RWPE1 (cell line): ENCODE data around the gene SLTM.
"Not testable (repeated sequence)": the region's sequence is repeated elsewhere in the genome, so short reads cannot be mapped to it uniquely, and the experiment has no call there.

Experiments
- CTCF ChIA-PET: fragments of 350-600 bp; sonication (Branson Sonifier 250); formaldehyde crosslinking; extraction: SDS; loops from one replicate; lab custom pipeline; 2021; lab: Yijun Ruan, JAX
- POLR2A ChIA-PET: fragments of 400-600 bp; formaldehyde crosslinking; extraction: SDS; loops from one replicate; lab custom pipeline; 2020; ENCODE audit warnings: antibody characterized with exemption; ENCODE audit not compliant: low non-redundant PET; lab: Yijun Ruan, JAX
- DNase-seq: peaks from one replicate; pipeline ENCODE4 v3.0.0; 2012; ENCODE audit warnings: low spot score
- H3K27ac ChIP-seq: fragments of 450-650 bp; 2 replicates; pipeline ENCODE4 v1.5.1; 2017
- TF ChIP-seq, protein P1 (sequence below): fragments of 450-650 bp; conservative IDR thresholded peaks from 2 replicates; pipeline ENCODE4 v1.5.1; 2017; ENCODE audit warnings: low read depth, mild to moderate bottlenecking

SLTM gene

DNA sequence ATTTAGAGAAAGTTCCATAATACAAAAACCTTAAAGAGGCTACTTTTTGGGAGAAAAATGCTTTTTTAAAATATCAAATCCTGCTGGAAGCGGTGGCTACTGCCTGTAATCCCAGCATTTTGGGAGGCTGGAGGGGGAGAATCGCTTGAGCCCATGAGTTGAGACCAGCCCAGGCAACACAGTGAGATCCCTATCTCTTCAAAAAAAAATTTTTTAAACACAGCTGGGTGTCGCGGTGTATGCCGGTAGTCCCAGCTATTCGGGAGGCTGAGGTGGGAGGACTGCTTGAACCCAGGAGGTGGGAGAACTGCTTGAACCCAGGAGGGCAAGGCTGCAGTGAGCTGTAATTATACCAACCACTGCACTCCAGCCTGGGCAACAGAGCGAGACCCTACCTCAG, 14.2 kb downstream of the SLTM start:
- DNase-seq = no peak
- CTCF ChIA-PET = no interaction called here
- POLR2A ChIA-PET = no interaction called here
- TF ChIP-seq, protein P1, sequence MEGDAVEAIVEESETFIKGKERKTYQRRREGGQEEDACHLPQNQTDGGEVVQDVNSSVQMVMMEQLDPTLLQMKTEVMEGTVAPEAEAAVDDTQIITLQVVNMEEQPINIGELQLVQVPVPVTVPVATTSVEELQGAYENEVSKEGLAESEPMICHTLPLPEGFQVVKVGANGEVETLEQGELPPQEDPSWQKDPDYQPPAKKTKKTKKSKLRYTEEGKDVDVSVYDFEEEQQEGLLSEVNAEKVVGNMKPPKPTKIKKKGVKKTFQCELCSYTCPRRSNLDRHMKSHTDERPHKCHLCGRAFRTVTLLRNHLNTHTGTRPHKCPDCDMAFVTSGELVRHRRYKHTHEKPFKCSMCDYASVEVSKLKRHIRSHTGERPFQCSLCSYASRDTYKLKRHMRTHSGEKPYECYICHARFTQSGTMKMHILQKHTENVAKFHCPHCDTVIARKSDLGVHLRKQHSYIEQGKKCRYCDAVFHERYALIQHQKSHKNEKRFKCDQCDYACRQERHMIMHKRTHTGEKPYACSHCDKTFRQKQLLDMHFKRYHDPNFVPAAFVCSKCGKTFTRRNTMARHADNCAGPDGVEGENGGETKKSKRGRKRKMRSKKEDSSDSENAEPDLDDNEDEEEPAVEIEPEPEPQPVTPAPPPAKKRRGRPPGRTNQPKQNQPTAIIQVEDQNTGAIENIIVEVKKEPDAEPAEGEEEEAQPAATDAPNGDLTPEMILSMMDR = no peak
- no peak overlapping the region for H3K27ac ChIP-seq

DNA sequence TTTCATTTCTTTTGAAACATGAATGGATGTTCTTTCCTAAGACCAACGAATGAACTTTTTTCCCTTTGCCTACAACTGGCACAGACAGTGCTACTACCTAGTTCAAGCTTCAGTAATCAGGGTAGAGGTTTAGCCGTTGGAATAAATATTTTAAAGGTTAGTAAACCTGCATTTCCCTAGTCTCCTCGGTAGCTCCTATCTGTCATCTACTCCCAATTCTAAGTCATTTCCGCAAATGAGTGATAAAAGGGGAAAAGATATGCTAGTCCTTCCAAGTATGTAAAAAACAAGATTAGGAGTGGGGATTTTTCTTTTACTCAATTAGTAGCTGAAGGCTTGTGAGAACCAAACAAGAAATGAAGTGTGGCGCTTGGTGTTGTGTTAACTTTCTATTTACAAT, 15.2 kb downstream of the SLTM start:
- DNase-seq = no peak
- TF ChIP-seq, protein P1 = no peak
- H3K27ac ChIP-seq = no peak overlapping the region
- ChIA-PET POLR2A (no interaction called here), CTCF (interaction anchor here (0.7 kb wide), 1 partner anchor 8 kb away, joined by 3 read pairs; no protein-coding TSS in a partner anchor)

DNA sequence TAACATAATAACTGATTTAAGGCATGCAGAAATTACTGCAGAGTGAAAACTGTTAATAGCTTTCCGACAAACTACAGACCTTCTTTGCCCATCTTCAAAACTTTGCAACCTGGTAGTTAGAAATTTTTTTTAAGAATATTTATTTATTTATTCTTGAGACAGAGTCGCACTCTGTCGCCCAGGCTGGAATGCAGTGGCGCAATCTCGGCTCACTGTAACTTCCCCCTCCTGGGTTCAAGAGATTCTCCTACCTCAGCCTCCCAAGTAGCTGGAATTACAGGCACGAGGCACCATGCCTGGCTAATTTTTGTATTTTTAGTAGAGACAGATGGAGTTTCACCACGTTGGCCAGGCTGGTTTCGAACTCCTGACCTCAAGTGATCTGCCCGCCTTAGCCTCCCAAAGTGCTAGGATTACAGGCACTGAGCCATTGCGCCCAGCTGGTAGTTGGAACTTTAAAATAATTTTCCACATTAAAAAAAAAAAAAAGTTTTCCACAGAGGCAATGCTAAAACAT, 15.8 kb downstream of the SLTM start:
- not testable (repeated sequence) for DNase-seq, H3K27ac ChIP-seq
- CTCF ChIA-PET = interaction anchor here (0.6 to 0.7 kb wide), 2 partner anchors 8 to 574 kb away, joined by 3 read pairs; no protein-coding TSS in a partner anchor
- POLR2A ChIA-PET = interaction anchor here (0.5 kb wide), 1 partner anchor 35 kb away, joined by 5 read pairs; no protein-coding TSS in a partner anchor

DNA sequence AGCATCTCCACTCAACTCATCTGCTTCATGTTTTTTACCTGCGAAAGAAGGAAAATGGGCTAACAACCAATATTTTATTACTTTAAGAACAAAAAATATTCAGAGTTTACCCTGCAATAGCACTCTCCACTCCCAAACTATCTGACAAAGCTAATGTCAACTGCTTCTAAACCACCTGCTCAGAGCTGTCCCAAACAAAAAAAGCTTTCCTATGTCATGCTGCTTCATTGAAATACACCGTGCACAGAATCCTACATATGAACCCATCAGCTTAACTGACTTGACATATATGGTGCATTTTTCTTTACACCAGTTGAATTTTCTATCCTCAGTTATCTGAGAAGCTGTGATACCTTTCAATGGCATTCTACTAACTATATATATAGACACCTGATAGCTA, 16.5 kb downstream of the SLTM start:
- H3K27ac ChIP-seq = no peak overlapping the region
- DNase-seq = no peak
- TF ChIP-seq, protein P1 = no peak
- POLR2A ChIA-PET = interaction anchor here (0.5 kb wide), 1 partner anchor 35 kb away, joined by 5 read pairs; no protein-coding TSS in a partner anchor
- CTCF ChIA-PET = interaction anchor here (0.6 kb wide), 1 partner anchor 574 kb away, joined by 3 read pairs; no protein-coding TSS in a partner anchor

DNA sequence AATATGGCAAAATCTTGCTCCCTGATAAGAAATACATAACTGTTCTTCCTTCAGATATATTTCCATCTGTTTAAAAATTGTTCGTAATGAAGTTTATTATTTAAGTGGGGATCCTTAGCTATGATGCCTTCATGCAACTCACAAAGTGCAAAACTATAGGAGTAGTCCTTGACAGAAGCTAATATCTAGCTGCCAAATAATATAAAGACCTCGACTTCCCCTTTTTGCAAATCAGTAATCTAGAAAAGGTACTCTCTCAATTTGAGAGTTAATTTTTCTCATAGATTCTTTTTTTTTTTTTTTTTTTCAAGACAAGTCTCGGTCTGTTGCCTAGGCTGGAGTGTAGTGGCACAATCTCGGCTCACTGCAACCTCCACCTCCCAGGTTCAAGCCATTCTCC, 23.0 kb downstream of the SLTM start:
- TF ChIP-seq, protein P1 = no peak
- ChIA-PET CTCF (no interaction called here), POLR2A (no interaction called here)
- H3K27ac ChIP-seq = no peak overlapping the region
- no peak for DNase-seq

DNA sequence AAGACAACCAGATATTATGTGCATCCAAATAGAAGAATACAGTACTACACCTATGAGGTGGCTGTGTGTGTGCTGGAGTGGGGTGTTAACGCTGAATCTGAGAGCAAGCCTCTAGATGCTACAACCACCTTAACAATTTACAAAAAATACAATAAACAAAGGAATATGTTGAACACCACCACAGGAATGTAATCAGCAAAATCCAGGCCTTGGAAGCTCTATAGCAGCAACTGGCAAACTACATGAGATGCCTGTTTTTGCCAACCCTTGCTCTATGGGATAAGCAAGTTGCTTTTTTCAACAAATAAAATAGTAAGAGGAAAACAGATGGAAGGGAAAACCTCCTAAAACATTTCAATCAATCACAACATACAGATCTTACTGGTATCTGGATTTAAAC, 23.9 kb downstream of the SLTM start:
- H3K27ac ChIP-seq = no peak overlapping the region
- DNase-seq = no peak
- ChIA-PET CTCF (no interaction called here), POLR2A (no interaction called here)
- TF ChIP-seq, protein P1 = no peak

DNA sequence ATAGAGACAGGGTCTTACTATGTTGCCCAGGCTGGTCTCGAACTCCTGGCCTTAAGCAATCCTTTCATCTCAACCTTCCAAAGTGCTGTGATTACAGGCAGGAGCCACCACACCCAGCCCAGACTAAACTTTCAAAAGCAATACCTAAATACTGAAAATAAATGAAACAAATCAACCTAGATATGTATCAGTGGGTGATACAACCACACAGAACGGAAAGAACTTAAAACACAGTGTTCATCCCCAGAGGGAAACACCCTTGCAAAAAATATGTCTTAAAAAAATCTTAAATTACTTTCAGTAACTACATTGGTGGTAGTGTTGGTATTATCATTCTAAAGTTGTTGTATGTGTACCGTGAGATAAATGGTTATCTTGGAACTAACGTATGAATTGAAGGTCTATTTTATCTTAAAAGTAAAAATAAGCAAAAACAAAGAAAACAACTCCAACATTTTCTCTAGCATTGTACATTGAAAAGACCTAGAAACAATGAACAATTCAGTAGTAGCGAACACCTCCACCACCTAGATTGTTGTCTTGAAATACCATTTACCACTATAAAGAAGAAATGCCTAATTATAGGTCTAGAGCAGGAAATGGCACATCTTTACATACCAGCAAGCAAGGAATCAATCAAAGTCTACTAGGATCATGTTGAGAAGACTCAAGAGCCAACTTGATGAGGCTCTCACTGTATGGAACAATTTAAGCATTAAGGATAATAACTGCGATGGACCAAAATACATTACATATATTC, 24.7 kb downstream of the SLTM start:
- H3K27ac ChIP-seq = no peak overlapping the region
- DNase-seq = no peak
- CTCF ChIA-PET = no interaction called here
- TF ChIP-seq, protein P1 = no peak
- POLR2A ChIA-PET = no interaction called here
